ENCODE measurements around the gene PEX13.
"Not testable (repeated sequence)": the region's sequence is repeated elsewhere in the genome, so short reads cannot be mapped to it uniquely, and the experiment has no call there.

- not testable (repeated sequence) for TF ChIP-seq CTCF (IDR thresholded peaks at IDR 0.05); ZNF512 (CRISPR knock-in tag; IDR thresholded peaks at IDR 0.05; ENCODE audit: borderline replicate concordance); OVOL2 (CRISPR knock-in tag; IDR thresholded peaks at IDR 0.05; ENCODE audit: borderline replicate concordance); ZNF416 (CRISPR knock-in tag; IDR thresholded peaks at IDR 0.05); GABPB1 (CRISPR knock-in tag; IDR thresholded peaks at IDR 0.05); ATF2 (CRISPR knock-in tag; IDR thresholded peaks at IDR 0.05; ENCODE audit: borderline replicate concordance, low read depth); FOXJ3 (CRISPR knock-in tag; IDR thresholded peaks at IDR 0.05; ENCODE audit: borderline replicate concordance); ATF1 (CRISPR knock-in tag; IDR thresholded peaks at IDR 0.05); TCF7 (CRISPR knock-in tag; IDR thresholded peaks at IDR 0.05; ENCODE audit: low read depth)
Observed at GRCh38 chr2:60987656-60988055, 29.9 kb upstream of the PEX13 start.

Measured in WTC11 (cell line).